ENCODE data around the gene WDR27.
"Not testable (repeated sequence)": the region's sequence is repeated elsewhere in the genome, so short reads cannot be mapped to it uniquely, and the experiment has no call there.

Gene WDR27

DNA sequence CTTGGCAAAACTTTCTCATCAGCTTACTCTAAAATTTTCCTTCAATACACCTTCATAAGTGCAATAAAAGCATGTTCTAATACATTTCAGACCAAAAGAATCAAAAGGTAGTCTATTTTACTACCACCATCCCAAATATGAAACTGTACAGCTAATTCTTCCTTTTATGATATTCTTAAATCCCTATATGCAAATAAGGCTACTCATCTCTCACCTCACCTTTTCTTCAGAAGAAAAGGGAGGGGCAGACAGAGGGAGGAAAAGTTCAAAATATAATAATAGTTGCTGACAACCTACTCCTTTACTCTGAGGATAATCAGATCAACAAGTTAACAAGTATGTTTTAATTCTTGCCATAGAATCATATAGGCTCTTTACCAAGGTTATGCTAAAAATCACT is 7.5 kb upstream of the WDR27 start:
- no peak for DNase-seq

DNA sequence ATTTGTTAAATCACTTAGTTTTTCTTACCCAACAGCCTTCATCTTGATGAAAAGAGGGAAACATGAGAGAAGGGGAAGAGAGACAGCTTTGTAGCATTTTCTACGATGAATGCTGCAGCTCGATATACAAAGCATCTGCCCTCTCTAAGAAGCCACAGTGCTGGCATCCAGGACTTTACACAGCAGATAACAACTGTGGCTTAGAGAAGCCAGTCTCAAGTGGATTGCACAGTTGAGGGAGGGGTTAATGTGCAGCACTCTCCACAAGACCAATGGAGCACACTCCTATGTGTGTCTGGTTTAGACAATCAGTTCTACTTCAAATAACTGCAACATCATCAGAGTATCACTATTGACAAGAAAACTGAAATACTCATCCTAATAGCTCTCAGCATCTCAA is 5.9 kb upstream of the WDR27 start:
- DNase-seq: no peak

DNA sequence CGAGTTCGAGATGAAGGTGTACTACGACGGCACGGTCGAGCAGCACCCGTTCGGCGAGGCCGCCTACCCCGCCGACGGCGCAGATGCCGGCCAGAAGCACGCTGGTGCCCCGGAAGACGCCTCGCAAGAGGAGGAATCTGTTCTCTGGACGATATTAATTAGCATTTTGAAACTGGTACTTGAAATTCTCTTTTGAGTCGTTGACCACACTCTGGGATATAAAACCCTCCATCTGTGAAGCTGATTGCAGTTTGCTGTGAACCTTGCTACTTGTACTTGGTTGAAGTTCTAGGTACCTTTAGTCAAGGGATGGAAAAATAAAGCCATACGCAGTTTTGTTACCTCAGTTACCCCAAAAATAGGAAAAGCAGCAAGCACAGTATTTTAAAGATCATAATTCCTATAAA is 1.0 kb upstream of the WDR27 start:
- DNase-seq: no peak

DNA sequence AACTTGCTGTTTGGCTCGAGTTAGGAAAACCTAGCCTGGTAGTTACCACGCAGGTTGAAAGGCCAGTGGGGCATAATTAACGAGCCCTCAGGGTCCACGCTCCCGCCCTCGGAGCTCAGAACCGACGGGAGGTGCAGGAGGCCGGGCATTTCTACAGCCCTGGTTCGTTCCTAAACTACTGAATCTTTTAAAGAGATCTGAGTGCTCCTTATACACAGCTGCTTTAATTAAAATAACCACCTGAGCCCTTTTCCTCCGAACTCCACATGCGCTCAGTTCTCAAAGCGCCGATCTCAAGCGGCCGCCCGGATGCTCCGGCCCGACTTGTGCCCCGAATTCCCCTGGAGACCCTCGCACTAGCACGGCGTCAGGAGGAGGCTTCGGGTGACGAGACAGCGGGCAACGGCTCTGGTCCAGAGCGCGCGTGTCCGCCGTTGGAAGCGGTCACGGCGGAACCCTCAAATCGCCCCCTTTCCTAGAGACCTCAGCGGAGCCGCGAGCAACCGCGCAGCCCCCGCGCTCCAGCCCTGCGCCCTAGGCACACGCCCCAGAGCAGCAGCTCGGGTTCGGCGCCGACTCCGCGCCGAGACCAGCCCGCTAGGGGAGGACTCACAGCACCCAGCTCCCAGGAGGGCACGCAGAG is 397 bp downstream of the WDR27 start:
- no peak for DNase-seq

DNA sequence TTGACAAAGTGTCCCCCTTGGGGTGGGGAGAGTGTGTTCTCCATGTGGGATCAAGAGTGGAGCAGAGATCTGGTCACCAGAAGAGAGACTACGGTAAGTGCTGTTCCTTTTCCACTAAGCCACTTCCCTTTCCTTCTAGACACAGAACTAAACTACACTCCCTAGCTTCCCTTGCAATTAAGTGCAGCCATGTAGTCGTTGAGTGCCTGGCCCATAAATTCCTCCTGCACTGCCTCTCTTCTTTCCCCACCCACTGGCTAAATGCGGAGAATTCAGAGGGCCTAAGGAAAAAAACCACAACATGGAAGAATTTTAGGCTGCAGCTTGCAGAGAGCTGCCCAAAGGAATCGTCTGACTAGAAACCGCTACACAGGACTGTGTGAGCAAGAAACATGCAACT is 1.5 kb downstream of the WDR27 start:
- DNase-seq: no peak

DNA sequence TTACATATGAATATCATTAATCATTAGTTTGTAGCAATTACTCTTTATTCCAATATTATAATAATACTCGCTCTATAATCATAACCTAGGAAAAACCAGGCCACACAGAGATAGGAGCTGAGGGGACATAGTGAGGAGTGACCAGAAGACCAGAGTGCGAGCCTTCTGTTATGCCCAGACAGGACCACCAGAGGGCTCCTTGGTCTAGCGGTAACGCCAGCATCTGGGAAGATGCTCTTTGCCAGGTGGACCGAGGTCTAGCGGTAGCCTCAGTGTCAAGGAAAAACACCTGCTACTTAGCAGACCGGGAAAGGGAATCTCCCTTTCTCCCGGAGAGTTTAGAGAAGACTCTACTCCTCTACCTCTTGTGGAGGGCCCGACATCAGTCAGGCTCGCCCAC is 4.7 kb downstream of the WDR27 start:
- not testable (repeated sequence) for DNase-seq

DNA sequence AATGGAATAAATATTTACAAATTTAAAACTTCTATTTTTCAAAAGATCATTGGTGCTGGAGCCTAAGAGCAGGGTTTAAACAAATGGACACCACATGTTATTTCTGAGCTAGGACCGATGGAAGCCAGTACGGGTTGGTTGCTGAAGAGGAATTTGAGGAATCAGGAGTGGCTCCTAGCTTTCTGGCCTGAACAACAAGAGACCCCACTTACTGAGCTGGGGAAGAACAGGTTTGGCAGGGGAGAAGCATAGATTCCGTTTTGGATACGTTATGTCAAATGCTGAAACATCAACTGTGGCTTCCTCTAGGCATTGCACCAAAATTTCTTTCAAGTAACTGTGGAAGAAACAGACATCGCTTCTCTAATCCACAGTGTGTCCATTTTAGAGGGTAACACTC is 6.7 kb downstream of the WDR27 start:
- no peak for DNase-seq

DNA sequence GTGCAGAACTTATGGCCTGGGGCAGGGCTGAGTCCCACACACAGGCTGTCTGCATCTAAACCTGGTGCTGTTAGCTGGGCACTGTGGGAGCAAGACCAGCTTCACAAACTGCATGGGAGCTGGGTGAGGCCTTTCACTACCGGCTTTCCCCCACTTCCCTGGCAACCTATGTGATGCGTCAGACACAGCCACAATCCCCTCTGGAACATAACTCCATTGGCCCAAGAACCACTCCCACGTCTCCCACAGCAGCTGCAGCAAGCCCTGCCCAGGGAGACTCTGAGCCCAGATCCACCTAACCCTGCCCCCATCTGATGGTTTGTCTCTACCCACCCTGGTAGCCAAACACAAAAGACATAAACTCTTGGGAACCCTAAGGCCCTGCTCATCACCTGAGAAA is 9.3 kb downstream of the WDR27 start:
- DNase-seq: no peak

DNA sequence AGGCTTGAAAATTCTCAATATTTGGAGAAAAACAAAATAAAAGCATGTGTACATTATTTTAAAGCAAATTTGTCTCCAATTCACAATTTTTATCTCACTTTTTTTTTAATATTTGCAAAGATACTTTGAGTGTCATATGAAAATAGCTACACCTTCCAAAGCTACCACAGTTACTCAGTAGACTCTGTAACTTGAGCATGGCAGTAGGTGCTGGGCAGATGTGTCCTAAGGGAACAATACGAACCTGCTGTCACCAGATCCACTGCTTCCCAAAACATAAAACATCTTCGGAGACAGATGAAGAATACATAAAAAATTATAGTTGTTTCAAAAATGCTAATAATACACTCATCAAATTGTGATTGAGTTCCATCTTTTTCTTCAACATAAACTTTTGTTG is 10.6 kb downstream of the WDR27 start:
- no peak for DNase-seq

DNA sequence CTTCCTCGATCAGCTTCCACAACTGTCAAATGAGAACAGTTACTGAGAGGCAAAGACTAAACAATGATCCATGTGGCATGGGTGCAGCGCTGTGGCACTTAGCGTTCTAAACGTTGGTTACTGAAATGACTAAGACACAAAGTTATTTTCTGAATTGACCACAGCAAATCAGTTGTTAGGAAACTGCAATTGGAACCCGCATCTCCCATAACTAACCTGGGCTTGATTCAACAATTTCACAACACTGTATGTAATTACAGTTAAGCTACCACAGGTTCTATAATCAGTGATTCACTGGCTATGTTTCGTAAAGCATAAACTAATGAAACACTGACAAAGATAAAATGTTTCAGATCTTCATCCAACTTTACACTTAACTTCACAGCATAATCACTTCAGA is 12.5 kb downstream of the WDR27 start:
- DNase-seq: no peak

DNA sequence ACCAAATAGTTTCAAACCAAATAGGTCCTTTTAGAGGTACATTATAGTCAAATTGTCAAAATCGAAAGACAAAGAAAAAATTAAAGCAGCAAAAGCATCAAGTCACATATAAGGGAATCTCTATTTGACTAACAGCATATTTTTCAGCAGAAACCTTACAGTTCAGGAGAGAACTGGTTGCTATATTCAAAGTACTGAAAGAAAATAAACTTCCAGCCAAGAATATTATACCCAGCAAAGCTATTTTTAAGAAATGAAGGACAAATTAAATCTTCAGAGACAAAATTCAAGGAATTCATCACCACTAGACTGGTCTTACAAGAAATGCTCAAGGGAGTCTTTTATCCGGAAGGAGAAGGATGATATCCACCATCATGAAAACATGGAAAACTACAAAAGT is 16.0 kb downstream of the WDR27 start:
- no peak for DNase-seq

DNA sequence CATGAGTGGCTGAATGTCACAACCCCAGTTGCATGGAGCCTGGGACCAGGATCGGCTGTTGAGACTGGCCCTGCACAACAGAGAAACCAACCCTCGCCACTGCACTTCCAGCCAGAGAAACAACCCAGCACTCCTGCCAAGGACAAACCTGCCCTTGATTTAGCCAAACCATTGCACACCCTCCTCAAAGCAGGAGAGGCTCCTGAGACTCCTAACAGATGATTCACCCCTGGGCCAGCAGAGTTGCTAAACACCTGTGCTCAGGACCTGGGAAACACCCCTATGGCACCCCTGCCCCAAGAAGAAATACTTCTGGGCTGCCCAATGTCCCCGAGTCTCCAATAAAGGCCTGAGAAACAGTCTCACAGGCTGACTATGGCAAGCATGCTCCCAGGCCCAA is 17.8 kb downstream of the WDR27 start:
- DNase-seq: no peak

DNA sequence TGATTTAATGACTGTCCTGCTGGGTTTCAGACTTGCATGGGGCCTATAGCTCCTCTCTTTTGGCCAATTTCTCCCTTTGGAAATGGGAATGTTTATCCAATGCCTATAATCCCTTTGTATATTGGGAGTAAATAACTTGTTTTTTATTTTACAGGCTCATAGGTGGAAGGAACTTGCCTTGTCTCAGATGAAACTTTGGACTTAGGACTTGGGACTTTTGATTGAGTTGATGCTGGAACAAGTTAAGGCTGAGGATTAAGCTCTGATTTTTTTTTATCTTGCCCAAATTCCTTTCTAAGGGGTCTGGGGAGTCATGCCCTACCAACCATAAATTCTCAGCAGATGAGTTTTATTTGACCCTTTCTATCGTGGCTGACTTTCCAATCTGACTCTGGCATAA is 23.5 kb downstream of the WDR27 start:
- DNase-seq: no peak

DNA sequence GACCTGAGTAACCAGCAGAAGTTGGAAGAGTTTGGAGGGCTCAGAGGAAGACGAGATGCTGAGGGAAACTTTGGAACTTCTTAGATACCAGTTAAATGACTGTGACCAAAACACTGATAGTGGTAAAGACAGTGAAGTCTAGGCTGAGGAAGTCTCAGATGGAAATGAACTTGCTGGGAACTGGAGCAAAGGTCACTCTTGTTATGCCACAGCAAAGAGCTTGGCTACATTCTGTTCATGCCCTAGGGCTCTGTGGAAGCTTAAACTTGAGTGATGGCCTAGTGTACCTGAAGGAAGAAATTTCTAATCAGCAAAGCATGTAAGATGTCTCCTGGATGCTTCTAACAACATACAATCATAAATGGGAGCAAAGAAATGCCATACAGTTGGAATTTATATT is 24.7 kb downstream of the WDR27 start:
- no peak for DNase-seq

DNA sequence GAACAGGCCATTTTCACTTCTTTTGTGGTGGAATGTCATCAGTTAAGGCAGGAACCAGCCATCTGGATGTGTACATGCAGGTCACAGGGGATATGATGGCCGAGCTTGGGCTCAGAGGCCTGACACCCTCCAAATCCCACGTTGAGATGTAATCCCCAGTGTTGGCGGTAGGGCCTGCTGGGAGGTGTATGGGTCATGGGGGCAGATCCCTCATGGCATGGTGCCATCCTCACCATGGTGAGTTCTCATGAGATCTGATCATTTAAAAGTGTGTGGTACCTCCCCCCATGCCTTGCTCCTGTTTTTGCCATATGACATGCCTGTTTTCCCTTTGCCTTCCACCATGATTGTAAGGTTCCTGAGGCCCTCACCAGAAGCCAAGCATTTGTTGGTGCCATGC is 26.8 kb downstream of the WDR27 start:
- DNase-seq: no peak

DNA sequence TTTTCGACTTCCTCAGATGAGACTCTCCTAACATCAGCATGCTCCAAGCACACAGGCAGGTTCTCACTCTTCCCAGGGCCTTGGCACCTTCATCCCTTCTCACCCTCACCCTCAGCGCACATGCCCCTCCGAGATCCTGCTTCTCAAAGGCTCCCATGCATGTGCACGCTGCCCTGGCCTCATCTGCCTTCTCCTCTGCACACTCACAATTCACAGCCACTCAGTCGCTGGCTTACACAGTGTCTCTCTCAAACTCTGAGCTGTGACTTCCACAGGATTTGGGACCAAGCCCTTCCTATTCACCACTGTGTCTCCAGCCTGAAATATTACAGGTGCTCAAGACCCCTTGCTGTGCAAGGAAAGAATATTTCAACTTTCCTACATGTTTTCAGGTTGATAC is 30.3 kb downstream of the WDR27 start:
- no peak for DNase-seq

DNA sequence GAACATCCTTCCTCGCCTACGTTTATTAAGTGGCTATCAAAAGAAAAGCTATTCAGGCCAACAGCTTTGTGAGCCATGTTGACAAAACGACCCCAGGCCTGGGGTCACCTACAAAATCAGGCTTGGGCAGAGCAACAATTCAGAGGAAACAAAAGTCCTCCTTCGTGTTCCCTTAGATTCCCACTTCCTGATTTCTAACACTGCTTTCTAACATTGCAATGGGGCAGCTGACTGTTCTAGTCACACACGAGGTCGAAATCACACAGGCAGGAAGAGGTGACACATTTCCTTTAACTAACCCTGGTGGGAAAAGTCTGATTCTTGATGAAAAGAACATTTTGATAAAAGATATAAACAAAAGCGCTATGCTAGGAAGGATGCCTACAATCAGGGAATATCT is 31.9 kb downstream of the WDR27 start:
- no peak for DNase-seq

DNA sequence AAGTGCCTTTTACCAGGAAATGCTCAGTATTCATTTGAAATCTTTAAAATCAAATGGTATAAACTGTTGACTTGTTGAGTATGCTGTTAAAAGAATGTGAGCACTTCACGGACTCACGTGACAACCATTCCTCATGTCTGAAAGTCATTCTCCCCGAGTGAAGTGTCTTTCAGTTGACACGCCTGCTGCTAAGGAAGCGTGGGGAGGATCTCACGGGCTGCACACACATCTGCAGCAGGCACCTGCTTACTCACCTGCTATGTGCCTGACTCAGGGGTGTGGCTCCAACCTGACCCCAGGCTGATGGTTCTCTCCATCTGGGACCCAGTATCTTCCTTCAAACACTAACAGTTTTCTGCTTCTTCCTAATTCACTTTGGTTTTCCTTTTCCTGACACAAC is 32.7 kb downstream of the WDR27 start:
- DNase-seq: no peak

DNA sequence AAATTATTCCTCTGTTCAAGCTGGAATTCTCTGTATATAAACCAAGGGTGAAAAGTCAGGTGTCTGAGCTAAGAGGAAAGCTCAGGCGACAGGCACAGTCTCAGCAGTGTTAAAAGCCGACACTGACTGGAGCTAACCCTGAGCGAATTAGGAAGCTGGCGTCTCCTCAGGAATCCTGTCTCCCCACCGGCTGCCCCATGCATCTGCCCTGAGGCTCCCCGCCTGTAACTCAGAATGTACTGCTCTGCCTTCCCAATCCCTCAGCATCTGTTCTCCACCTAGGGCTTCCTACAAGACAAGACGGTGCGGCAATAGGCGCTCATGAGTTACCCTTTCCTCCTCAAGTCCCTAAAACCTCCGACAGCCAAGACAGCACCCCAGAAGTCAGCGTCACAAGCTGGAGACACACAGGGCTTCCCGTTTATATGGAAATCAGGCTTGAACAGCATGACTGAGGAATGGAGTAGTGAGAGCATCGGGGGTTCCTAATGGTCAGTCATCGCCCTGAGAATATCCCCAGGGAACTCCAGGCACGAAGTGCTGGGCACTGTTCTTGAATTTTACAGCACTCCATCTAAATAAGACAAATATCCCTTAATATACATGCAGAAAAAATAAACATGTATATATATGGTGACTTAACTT is 33.5 kb downstream of the WDR27 start:
- DNase-seq: no peak

DNA sequence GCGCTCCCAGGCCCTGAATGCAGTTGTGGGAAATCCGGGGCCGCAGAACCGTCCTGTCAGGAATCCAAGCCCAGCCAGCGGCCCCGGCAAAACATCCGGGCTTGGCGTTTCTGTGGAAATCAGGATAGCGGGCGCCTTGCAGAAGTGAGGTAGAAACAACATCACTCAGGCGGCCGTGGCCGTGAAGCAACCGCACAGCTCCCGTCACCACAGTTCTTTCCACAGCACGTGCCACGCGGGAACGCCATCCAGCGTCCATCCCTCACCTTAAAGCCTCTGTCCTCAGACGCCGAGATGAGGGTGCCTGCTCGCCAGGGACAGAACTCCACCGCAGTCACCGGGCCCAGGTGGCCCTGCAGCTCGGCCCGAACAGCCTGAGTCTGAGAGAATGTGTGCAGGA is 34.1 kb downstream of the WDR27 start:
- no peak for DNase-seq

DNA sequence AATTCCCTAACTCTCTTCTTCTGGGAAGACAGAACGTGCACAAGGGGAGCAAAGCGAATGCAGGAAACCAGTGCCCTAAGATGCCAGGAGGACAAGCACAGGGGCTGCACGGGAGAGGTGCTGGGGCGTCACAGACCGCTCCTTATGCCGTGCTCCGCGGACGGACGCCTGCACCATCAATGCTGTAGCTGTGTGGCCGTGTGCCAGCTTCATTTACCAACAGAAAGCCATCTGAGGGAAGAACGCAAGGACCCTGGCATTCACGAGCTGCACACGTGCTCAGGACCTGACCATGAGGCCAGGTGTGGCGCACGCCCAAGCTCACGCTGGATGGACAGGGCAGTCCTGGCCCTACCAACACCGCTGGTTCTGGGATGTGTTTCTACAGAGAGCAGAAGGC is 35.4 kb downstream of the WDR27 start:
- DNase-seq: no peak

DNA sequence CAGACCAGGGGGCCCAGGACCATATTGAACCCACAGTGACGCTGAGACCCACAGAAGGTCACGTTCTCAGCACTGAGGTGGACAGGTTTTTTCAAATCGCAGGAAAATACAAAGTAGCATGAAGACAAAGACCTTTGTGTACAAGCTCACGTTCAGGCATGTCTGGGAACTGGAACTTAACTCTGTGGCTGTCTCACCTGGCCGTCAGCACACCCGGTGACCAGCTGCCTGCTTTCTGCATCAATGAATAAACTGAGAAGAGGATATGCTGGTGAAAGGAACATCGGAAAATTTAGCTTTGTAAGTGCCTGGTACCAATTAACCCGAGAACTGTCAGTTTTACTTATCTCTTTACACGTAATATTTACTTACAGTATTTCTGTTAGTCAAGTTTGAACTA is 36.5 kb downstream of the WDR27 start:
- no peak for DNase-seq

DNA sequence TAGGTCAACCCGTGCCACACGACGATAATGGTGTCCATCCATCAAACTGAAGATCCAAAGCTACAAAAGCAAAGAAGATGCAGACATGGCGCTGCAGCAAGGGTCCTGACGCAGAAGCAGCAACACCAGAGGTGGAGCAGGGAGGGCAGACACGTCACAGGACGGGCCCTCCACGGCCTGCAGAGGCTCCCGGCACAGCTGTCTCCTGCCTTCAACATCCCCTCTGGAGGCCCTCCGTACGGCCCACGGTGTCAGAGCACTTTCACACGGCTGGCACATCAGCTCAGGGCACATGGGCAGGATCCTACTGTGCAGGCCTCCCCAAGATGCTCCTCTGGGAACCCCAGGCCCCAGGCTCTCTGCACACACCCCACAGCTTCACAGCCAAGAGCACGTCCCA is 37.6 kb downstream of the WDR27 start:
- no peak for DNase-seq

DNA sequence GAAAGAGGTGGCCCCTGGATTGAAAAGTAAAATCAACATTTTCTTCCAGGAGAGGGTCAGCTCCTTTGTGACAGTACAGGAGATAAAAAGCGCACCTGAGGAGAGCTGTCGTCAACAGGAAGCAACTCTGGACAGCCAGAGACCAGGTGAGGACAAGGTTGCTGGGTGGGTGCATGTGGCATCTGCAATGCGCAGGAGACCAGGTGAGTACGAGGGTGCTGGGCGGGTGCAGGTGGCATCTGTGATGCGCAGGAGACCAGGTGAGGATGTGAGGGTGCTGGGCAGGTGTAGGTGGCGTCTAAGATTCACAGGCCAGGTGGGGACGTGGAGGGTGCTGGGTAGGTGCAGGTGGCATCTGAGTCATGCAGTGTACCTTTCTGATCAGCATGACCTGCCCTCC is 38.4 kb downstream of the WDR27 start:
- no peak for DNase-seq

DNA sequence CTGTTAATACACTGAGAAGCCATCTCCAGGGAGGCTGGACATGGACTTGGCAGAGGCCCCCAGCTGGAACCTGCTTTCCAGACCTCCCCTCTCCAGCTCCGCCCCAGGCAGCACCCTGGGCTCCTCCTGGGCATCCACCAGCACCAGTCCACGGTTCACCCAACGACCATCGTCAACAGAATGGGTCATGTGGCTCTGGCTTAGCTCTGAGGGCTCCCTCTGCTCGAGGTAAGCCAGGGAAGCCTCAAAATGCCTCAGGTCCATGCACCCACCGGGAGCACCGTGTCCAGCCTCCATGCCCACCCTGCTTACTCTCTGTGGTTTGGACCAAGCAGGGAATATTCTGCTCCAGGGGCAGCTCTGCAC is 40.5 kb downstream of the WDR27 start:
- DNase-seq: no peak
